ENCODE results near the gene CFHR4.

GRCh38 chr1:196910215-196910614 is 22.4 kb downstream of the CFHR4 start:
- TF ChIP-seq CTCF (IDR thresholded peaks at IDR 0.05) = no peak
- no peak for TF ChIP-seq POLR2A (IDR thresholded peaks at IDR 0.05)
- TF ChIP-seq POLR2AphosphoS5 (IDR thresholded peaks at IDR 0.05) = no peak

Measured in gastroesophageal sphincter (tissue), 3 donors.